ENCODE results near the gene RRM1. TPM values are rescaled to one million over a fixed set of nuclear protein-coding genes. Genes with fewer than 3 reads are reported as not detected.
"Not testable (repeated sequence)": the region's sequence is repeated elsewhere in the genome, so short reads cannot be mapped to it uniquely, and the experiment has no call there.

Gene RRM1
- total RNA-seq = 84.4 TPM

DNA sequence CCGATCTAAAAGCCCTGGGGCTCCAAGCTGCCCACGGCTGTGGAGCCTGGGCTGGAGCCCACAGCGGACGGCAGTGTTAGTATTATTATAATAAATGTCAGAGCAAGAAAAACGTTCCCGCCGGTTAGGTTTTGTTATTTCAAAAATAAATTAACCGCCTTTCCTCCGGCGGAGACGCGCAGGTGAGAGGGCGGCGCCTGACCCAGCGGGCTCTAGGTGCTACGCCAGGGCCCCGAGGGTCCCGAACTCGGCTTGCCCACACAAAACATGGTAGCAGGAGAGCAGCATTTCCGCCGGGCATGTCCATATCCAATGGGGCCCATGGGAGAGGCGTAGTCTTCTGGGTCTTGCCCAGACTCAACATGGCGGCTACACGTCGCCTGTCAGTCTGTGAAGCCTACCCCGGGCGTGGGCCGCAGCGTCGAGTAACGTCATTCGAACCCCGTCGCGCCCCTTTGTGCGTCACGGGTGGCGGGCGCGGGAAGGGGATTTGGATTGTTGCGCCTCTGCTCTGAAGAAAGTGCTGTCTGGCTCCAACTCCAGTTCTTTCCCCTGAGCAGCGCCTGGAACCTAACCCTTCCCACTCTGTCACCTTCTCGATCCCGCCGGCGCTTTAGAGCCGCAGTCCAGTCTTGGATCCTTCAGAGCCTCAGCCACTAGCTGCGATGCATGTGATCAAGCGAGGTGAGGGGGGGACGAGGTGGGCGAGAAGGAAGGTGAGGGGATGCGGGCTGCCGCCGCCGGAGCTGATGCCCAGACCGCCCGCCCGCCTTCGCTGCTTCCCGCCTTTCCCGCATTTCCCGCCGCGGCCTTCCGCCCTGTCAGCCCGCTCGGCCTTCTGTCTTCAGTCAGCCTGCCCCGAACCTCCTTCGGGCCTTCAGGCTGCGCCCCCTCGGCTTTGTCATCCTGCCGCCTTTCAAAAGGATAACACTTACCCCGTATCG, at the start of gene RRM1:
Gene RRM1 (plus strand): TSS at position 452 of the 944 bp plus-strand sequence. CDS start 214 bp downstream, at position 666.
- peak; percentile 97 for ATAC-seq

DNA sequence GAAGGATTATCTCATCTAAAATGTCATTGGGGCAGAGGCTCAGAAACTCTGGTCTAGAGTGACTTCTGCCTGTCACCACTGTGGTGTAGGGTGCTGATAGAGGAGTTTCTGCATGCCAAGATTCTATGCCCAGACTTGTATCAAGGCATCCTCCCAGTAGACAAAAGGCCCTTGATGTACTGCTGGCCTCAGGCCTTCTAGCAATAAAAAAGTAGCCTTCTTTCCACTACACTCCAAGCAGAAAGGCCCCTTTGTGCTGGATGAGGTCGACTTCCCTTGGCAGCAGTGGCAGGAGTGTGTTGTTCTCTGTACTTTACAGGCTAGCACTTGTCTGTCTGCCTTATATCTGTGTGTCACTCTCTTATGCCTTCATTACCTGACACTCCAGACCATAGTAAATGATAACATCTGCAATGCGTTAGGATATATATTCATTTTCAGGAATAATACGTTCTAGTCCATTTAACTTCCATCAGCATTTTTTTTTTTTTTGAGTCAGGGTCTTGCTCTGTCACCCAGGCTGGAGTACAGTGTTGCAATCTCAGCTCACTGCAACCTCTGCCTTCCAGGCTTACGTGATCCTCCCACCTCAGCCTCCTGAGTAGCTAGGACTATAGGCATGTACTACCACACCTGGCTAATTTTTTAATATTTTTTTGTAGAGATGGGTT, 49.5 kb upstream of the RRM1 start:
- peak; percentile 93 for ATAC-seq

DNA sequence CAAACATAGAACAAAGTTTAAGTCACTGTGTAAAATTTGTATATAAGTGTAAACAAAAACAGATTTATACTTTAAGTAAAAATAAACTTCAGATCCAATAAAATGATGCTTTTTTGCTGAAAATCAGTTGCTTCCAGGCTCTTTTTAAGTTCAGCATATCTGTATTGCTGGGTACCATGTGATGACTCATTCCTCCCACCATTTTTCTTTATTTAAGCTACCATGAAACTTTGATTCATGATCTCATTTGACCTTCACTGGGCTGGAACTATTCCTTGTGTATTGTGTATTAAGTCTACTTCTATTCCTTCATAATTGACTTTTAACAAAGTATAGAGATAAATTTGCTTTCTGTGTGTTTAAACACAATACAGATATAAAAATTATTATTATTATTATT, 46.3 kb upstream of the RRM1 start:
- ATAC-seq = no peak

GRCh38 chr11:4049006-4049405, 45.6 kb upstream of the RRM1 start:
- no peak for ATAC-seq

DNA sequence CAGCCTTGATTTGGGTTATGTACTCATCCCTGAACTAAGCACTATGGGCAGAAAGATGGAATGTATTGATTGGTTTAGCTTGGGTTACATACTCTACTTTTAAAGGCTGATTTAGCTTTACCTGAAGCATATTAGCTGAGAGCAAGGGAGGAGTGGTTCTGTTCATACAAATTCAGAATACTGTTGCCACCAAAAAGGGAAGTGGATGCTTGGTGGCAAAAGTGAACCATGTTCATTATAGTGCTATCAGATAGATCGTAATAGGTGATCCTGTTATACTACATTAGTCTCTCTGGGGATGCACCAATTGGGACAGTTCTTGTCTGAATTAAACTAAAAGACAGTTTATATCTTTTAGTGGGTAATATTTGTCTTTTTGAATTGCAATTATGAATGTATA, 44.5 kb upstream of the RRM1 start:
- no peak for ATAC-seq

GRCh38 chr11:4053200-4053599, 41.4 kb upstream of the RRM1 start:
- not testable (repeated sequence) for ATAC-seq

DNA sequence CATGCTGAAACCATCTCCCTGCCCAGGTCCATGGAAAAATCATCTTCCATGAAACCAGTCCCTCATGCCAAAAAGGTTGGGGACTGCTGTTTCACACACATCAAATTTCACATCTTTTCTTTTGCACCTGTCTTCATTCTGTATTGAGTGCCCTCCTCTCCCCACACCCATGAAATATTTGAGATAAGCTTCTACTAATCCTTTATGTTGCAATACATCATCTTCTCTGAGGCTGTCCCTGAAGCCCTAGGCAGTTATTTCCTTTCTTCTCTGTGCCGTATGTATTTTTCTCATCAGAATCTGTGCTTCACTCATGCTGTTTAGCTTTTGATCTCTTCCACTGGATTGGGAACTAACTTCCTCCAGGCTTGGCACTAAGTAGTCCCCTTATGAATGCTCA, 40.0 kb upstream of the RRM1 start:
- ATAC-seq = no peak

DNA sequence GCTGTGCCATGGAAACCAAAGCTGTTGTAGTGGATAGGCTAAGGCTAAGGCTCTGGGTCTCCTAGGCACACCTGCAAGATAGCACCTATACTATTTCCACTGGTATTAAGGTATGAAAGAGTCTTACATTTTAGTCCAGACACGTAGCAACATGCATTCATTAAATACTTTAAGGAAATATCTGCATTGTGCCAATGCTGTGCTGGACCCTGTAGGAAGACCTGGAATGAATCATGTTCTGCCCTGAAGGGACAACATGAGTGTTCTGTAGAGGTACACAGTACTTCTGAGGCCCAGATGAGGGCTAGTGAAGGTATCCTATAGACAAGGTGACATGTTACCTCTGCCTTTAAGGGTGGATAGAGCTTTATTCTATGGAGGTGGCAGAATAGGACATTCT, 35.2 kb upstream of the RRM1 start:
- ATAC-seq = peak; percentile 83

- ATAC-seq = no peak
These were observed 34.2 kb upstream of the RRM1 start for GRCh38 chr11:4060182-4060923.

GRCh38 chr11:4061700-4062099, 32.9 kb upstream of the RRM1 start:
- ATAC-seq = no peak

DNA sequence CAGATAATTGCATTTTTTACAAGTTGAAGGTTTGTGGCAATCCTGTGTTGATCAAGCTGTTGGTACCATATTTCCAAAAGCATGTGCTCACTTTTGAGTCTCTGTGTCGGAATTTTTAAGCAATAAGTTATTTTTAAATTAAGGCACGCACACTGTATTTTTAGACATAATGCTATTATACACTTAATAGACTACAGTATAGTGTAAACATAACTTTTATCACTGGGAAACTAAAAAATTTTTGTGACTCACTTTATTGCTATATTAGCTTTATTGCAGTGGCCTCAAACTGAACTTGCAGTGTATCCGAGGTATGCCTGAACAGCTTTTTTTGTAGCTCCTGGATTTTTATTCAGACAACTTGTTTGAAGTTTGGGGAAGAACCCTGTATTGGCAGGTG, 31.3 kb upstream of the RRM1 start:
- ATAC-seq = no peak

- ATAC-seq = no peak
These were observed 30.2 kb upstream of the RRM1 start for GRCh38 chr11:4064278-4064955.

- no peak for ATAC-seq
These were observed 29.5 kb upstream of the RRM1 start for GRCh38 chr11:4065086-4065485.

GRCh38 chr11:4065601-4066377, 28.8 kb upstream of the RRM1 start:
- no peak for ATAC-seq

- ATAC-seq = no peak
These were observed 27.7 kb upstream of the RRM1 start for GRCh38 chr11:4066910-4067309.

- no peak for ATAC-seq
These were observed 25.6 kb upstream of the RRM1 start for GRCh38 chr11:4068962-4069361.

DNA sequence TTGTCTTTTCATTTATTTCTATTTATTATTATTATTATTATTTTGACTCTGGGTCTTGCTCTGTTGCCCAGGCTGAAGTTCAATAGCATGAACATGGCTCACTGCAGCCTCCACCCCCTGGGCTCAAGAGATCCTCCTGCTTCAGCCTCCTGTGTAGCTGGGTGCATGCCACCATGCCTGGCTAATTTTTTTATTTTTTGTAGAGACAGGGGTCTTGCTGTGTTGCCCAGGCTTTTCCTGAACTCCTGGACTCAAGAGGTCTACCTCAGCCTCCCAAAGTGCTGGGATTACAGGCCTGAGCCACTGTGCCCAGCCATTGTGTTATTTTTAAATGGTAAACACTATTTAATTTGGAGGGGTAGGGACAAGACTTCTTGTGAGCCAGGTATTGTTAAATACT, 23.3 kb upstream of the RRM1 start:
- ATAC-seq = no peak

DNA sequence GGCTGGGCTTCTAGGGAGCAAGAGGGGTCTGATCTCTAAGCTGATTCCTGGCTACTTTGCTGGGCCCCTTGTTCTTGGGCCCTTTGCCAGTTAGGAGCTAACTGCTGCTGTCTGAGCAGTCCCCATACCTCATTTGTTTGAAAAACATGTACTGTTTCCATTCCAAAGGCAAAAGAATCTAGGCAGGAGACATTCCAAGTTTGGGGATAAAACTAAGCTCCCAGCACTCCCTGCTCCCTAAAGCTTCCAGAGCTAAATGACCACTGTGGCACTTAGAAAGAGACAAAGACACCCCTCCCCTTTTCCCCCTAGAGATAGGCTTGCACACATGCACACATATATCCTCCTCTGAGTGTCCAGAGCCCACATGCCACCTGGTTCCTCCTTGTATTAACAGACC, 22.7 kb upstream of the RRM1 start:
- no peak for ATAC-seq

DNA sequence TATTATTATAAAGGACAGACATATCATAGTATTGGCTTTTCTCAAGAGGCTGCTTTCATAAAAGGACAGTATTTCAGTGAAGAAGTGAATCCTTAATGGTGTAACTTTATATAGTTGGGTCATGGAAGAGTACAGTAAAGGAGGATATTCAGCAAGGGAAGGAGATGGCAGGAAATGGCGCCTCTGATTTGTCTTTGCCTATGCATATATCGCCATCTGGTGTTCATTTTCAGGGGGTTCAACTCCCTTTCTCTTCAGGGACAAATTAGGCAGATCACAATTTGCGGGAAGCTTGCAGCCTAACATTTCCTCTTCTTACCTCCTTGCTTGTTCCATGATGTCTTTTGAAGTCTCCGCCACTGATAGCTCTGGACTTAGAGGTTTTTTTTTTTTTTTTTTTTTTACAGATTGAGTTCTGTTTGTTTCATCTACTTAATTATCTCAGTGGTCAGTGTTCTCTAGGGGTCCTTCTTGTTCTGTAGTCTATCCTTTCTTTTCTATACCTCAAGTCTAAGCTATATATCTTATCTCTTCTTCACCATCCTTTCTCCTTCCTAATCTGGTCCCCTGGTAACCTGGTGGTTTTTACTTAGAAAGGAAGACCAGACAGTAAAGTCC, 21.8 kb upstream of the RRM1 start:
- peak; percentile 86 for ATAC-seq

DNA sequence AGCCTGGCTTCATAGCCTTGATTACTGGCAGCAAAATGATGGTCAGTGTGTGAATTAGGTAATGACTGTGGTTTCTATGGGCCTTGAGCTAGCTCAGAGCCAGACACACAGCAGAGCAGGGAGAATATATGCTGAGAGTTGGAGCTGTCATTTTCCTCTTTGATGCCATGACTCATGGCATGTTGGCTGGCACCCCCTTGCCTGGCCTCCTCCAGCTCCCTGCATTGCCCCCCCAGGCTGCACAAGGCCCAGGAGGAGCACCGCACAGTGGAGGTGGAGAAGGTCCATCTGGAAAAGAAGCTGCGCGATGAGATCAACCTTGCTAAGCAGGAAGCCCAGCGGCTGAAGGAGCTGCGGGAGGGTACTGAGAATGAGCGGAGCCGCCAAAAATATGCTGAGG, 20.3 kb upstream of the RRM1 start:
- ATAC-seq = peak; percentile 12

- no peak for ATAC-seq
These were observed 17.8 kb upstream of the RRM1 start for GRCh38 chr11:4076774-4077173.

Measured in esophagus mucosa (tissue), 1 donor.